Activated CD8-positive, alpha-beta memory T cell treated with anti-CD3 and anti-CD28 coated beads, Interleukin-2, amount 50 U/mL, for 24 hours (primary cell): ENCODE measurements around the gene TADA2A.

Experiments used
- DNase-seq: peaks from one replicate; pipeline ENCODE4 v3.0.0-alpha.2; 2020; ENCODE audit errors: extremely low read depth

TADA2A gene

GRCh38 chr17:37461668-37462067 is 55.0 kb downstream of the TADA2A start:
- DNase-seq: no peak

- DNase-seq: no peak
Measured at GRCh38 chr17:37462492-37462891, 55.8 kb downstream of the TADA2A start.

GRCh38 chr17:37463039-37463438 is 56.4 kb downstream of the TADA2A start:
- DNase-seq: no peak

- DNase-seq: no peak
Measured at GRCh38 chr17:37465069-37465616, 58.5 kb downstream of the TADA2A start.

- DNase-seq: no peak
Measured at GRCh38 chr17:37466471-37466870, 59.8 kb downstream of the TADA2A start.

GRCh38 chr17:37470181-37470580 is 63.5 kb downstream of the TADA2A start:
- no peak for DNase-seq

- DNase-seq: no peak
Measured at GRCh38 chr17:37475731-37476420, 69.2 kb downstream of the TADA2A start.

- no peak for DNase-seq
Measured at GRCh38 chr17:37476431-37477120, 69.9 kb downstream of the TADA2A start.

GRCh38 chr17:37478187-37478586 is 71.5 kb downstream of the TADA2A start:
- no peak for DNase-seq

- no peak for DNase-seq
Measured at GRCh38 chr17:37479025-37479424, 72.3 kb downstream of the TADA2A start.

- DNase-seq: no peak
Measured at GRCh38 chr17:37480427-37480826, 73.7 kb downstream of the TADA2A start.

GRCh38 chr17:37481001-37481665 is 74.4 kb downstream of the TADA2A start:
- DNase-seq: no peak

GRCh38 chr17:37483311-37484039 is 76.8 kb downstream of the TADA2A start:
- no peak for DNase-seq

GRCh38 chr17:37485938-37486570 is 79.4 kb downstream of the TADA2A start:
- no peak for DNase-seq

- DNase-seq: no peak
Measured at GRCh38 chr17:37488009-37488604, 81.4 kb downstream of the TADA2A start.

- DNase-seq: no peak
Measured at GRCh38 chr17:37488607-37489196, 82.0 kb downstream of the TADA2A start.

- peak; percentile 46 for DNase-seq
Measured at GRCh38 chr17:37489197-37490001, 82.7 kb downstream of the TADA2A start, which contains the start of gene DUSP14. DUSP14 (plus strand) TSS chr17:37489891; CDS start chr17:37512273, 22,382 bp downstream.

GRCh38 chr17:37490022-37490587 is 83.4 kb downstream of the TADA2A start:
- DNase-seq: peak; percentile 42
